ENCODE measurements around the gene SLC6A18.

The SLC6A18 gene

DNA sequence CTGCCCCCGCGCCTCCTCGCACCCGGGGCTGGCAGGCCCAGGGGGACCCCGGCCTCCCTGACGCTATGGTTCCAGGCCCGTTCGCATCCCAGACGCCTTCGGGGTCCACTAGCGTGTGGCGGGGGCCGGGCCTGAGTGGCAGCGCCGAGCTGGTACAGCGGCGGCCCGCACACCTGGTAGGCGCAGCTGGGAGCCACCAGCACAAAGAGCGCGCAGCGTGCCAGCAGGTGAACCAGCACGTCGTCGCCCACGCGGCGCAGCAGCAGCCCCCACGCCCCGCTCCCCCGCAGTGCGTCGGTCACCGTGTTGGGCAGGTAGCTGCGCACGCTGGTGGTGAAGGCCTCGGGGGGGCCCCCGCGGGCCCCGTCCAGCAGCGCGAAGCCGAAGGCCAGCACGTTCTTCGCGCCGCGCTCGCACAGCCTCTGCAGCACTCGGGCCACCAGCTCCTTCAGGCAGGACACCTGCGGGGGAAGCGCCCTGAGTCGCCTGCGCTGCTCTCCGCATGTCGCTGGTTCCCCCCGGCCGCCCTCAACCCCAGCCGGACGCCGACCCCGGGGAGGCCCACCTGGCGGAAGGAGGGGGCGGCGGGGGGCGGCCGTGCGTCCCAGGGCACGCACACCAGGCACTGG is 69.1 kb downstream of the SLC6A18 start:
- DNase-seq, result no peak

DNA sequence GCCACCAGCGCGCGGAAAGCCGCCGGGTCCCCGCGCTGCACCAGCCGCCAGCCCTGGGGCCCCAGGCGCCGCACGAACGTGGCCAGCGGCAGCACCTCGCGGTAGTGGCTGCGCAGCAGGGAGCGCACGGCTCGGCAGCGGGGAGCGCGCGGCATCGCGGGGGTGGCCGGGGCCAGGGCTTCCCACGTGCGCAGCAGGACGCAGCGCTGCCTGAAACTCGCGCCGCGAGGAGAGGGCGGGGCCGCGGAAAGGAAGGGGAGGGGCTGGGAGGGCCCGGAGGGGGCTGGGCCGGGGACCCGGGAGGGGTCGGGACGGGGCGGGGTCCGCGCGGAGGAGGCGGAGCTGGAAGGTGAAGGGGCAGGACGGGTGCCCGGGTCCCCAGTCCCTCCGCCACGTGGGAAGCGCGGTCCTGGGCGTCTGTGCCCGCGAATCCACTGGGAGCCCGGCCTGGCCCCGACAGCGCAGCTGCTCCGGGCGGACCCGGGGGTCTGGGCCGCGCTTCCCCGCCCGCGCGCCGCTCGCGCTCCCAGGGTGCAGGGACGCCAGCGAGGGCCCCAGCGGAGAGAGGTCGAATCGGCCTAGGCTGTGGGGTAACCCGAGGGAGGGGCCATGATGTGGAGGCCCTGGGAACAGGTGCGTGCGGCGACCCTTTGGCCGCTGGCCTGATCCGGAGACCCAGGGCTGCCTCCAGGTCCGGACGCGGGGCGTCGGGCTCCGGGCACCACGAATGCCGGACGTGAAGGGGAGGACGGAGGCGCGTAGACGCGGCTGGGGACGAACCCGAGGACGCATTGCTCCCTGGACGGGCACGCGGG is 69.9 kb downstream of the SLC6A18 start, which contains the start of gene TERT:
Gene TERT (minus strand): TSS at position 234 of the 815 bp plus-strand sequence. CDS start 79 bp downstream, at position 155.
- DNase-seq, result peak; percentile 94

DNA sequence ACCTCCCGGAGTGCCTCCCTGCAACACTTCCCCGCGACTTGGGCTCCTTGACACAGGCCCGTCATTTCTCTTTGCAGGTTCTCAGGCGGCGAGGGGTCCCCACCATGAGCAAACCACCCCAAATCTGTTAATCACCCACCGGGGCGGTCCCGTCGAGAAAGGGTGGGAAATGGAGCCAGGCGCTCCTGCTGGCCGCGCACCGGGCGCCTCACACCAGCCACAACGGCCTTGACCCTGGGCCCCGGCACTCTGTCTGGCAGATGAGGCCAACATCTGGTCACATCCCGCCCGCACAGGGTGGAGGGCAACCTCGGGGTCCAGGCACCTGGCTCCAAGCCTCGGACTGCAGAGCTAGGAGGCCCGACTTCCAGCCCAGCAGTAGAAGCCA is 70.5 kb downstream of the SLC6A18 start:
- no peak for DNase-seq
